AG09319 (cell line): ENCODE measurements around the gene ARCN1.

Experiments
- DNase-seq: peaks from one replicate; pipeline ENCODE4 v3.0.0-alpha.2; 2010; ENCODE audit warnings: low read depth; ENCODE audit errors: extremely low read depth
- CTCF ChIP-seq: IDR thresholded peaks from 2 replicates; pipeline ENCODE4 v1.5.1; 2011; ENCODE audit warnings: low read depth, mild to moderate bottlenecking, inconsistent platforms, low read length, moderate library complexity

The ARCN1 gene

GRCh38 chr11:118572061-118572980 lies at the start of gene ARCN1:
Gene ARCN1, plus strand, starts transcription at chr11:118572409. Its CDS starts 139 bp downstream, at chr11:118572548.
- DNase-seq, result peak; percentile 38

GRCh38 chr11:118522571-118523072 lies 49.6 kb upstream of the ARCN1 start:
- peak; percentile 36 for TF ChIP-seq CTCF
- no peak for DNase-seq

More at GRCh38 chr11:118572061-118572980, at the start of gene ARCN1:
- no peak for TF ChIP-seq CTCF

- DNase-seq, result no peak
- TF ChIP-seq CTCF, result no peak
Measured at GRCh38 chr11:118524356-118524755, 47.9 kb upstream of the ARCN1 start.

- TF ChIP-seq CTCF, result no peak
- DNase-seq, result no peak
Measured at GRCh38 chr11:118524757-118525470, 47.3 kb upstream of the ARCN1 start.

GRCh38 chr11:118526688-118527087 lies 45.5 kb upstream of the ARCN1 start:
- DNase-seq, result no peak
- no peak for TF ChIP-seq CTCF

- DNase-seq, result no peak
- TF ChIP-seq CTCF, result no peak
Measured at GRCh38 chr11:118527109-118527508, 45.1 kb upstream of the ARCN1 start, which contains the start of gene TTC36. Gene TTC36, plus strand, starts transcription at chr11:118527474. Its CDS starts 21 bp downstream, at chr11:118527495.
